H9 (cell line): Measurements from ENCODE around the gene PODXL2. TPM values are rescaled to one million over a fixed set of nuclear protein-coding genes. Genes with fewer than 3 reads are reported as not detected.

Experiments
- DNase-seq: peaks from one replicate; pipeline ENCODE4 v3.0.0-alpha.2; 2017
- H2AFZ ChIP-seq: one replicate; pipeline ENCODE4 v1.6.1; 2013; ENCODE audit warnings: mild to moderate bottlenecking, low read length, control low read depth, moderate library complexity
- H2AK5ac ChIP-seq: 2 replicates; pipeline ENCODE4 v1.6.1; 2013; ENCODE audit warnings: low read length, control low read depth, mixed read lengths; ENCODE audit not compliant: insufficient read length
- H2BK120ac ChIP-seq: one replicate; pipeline ENCODE4 v1.6.1; 2013; ENCODE audit warnings: low read depth, mild to moderate bottlenecking, low read length, control low read depth, inconsistent platforms; ENCODE audit not compliant: poor library complexity, severe bottlenecking
- H2BK12ac ChIP-seq: 2 replicates; pipeline ENCODE4 v1.6.1; 2013; ENCODE audit warnings: low read length, control low read depth, mixed read lengths, low read depth; ENCODE audit not compliant: insufficient read length
- H2BK15ac ChIP-seq: 2 replicates; pipeline ENCODE4 v1.6.1; 2013; ENCODE audit warnings: low read depth, low read length, control low read depth
- H2BK20ac ChIP-seq: one replicate; pipeline ENCODE4 v1.6.1; 2013; ENCODE audit warnings: low read depth, mild to moderate bottlenecking, low read length, control low read depth, inconsistent platforms; ENCODE audit not compliant: poor library complexity, severe bottlenecking
- H2BK5ac ChIP-seq: 2 replicates; pipeline ENCODE4 v1.6.1; 2013; ENCODE audit warnings: low read length, control low read depth, mixed read lengths; ENCODE audit not compliant: insufficient read length
- H3K14ac ChIP-seq: 2 replicates; pipeline ENCODE4 v1.6.1; 2013; ENCODE audit warnings: low read length, control low read depth; ENCODE audit not compliant: insufficient read depth
- H3K18ac ChIP-seq: 2 replicates; pipeline ENCODE4 v1.6.1; 2013; ENCODE audit warnings: low read depth, mild to moderate bottlenecking, mixed read lengths, low read length, control low read depth; ENCODE audit not compliant: insufficient read length
- H3K23ac ChIP-seq: 2 replicates; pipeline ENCODE4 v1.6.1; 2013; ENCODE audit warnings: low read length, control low read depth, mixed read lengths, low read depth; ENCODE audit not compliant: insufficient read length
- H3K23me2 ChIP-seq: 2 replicates; pipeline ENCODE4 v1.6.1; 2013; ENCODE audit warnings: low read depth, mild to moderate bottlenecking, mixed read lengths, low read length, control low read depth; ENCODE audit not compliant: insufficient read length, poor library complexity, severe bottlenecking
- H3K27ac ChIP-seq: 2 replicates; pipeline ENCODE4 v1.5.1; 2013; ENCODE audit warnings: low read length, control low read depth, mixed read lengths, low read depth; ENCODE audit not compliant: insufficient read length
- H3K27me3 ChIP-seq: 2 replicates; pipeline ENCODE4 v1.6.1; 2013; ENCODE audit warnings: low read length, control low read depth, inconsistent platforms; ENCODE audit not compliant: insufficient read depth
- H3K4ac ChIP-seq: 2 replicates; pipeline ENCODE4 v1.6.1; 2013; ENCODE audit warnings: low read depth, mild to moderate bottlenecking, control low read depth, inconsistent platforms, low read length, moderate library complexity
- H3K4me1 ChIP-seq: 2 replicates; pipeline ENCODE4 v1.6.1; 2013; ENCODE audit warnings: low read length, control low read depth, inconsistent platforms; ENCODE audit not compliant: insufficient read depth
- H3K4me2 ChIP-seq: 2 replicates; pipeline ENCODE4 v1.6.1; 2013; ENCODE audit warnings: low read length, control low read depth, mixed read lengths; ENCODE audit not compliant: insufficient read length, insufficient read depth
- H3K56ac ChIP-seq: 2 replicates; pipeline ENCODE4 v1.6.1; 2013; ENCODE audit warnings: low read depth, mild to moderate bottlenecking, mixed read lengths, low read length, control low read depth; ENCODE audit not compliant: insufficient read length
- H3K79me1 ChIP-seq: 2 replicates; pipeline ENCODE4 v1.6.1; 2013; ENCODE audit warnings: low read depth, mild to moderate bottlenecking, moderate library complexity, low read length, control low read depth, inconsistent platforms; ENCODE audit not compliant: insufficient read depth, poor library complexity, severe bottlenecking
- H3K79me2 ChIP-seq: 2 replicates; pipeline ENCODE4 v1.6.1; 2013; ENCODE audit warnings: low read length, control low read depth, inconsistent platforms; ENCODE audit not compliant: insufficient read depth
- H3K9ac ChIP-seq: 2 replicates; pipeline ENCODE4 v1.6.1; 2013; ENCODE audit warnings: low read length, control low read depth, mixed read lengths; ENCODE audit not compliant: insufficient read length; ENCODE audit errors: extremely low read depth
- H3K9me3 ChIP-seq: one replicate; pipeline ENCODE4 v1.6.1; 2013; ENCODE audit warnings: low read depth, low read length, inconsistent platforms; ENCODE audit not compliant: control insufficient read depth
- H3T11ph ChIP-seq: one replicate; pipeline ENCODE4 v1.6.1; 2013; ENCODE audit warnings: mild to moderate bottlenecking, low read length, control low read depth, inconsistent platforms
- H4K20me1 ChIP-seq: one replicate; pipeline ENCODE4 v1.6.1; 2013; ENCODE audit not compliant: control insufficient read depth, insufficient read length, insufficient read depth
- H4K5ac ChIP-seq: 2 replicates; pipeline ENCODE4 v1.6.1; 2013; ENCODE audit warnings: low read depth, mild to moderate bottlenecking, mixed read lengths, low read length, control low read depth; ENCODE audit not compliant: insufficient read length
- H4K8ac ChIP-seq: replicated peaks from 2 replicates; pipeline ENCODE4 v1.6.1; 2013; ENCODE audit warnings: low read length, control low read depth, mixed read lengths, low read depth; ENCODE audit not compliant: insufficient read length
- H4K91ac ChIP-seq: 2 replicates; pipeline ENCODE4 v1.6.1; 2013; ENCODE audit warnings: low read depth, mild to moderate bottlenecking, moderate library complexity, mixed read lengths, low read length, control low read depth; ENCODE audit not compliant: insufficient read length
- H3K27ac Mint-ChIP-seq, 3 experiments: 2 replicates in 2 of 3; 3 replicates in 1 of 3; pipeline ENCODE4 v1.8.0; 2020 to 2021; ENCODE audit warnings: mixed read lengths in 3 of 3, mild to moderate bottlenecking in 1 of 3, moderate library complexity in 1 of 3
- H3K27me3 Mint-ChIP-seq: 2 replicates; pipeline ENCODE4 v1.8.0; 2021; ENCODE audit warnings: low read depth, mild to moderate bottlenecking, moderate library complexity, mixed read lengths
- H3K36me3 Mint-ChIP-seq, 3 experiments: 2 replicates in 2 of 3; 3 replicates in 1 of 3; pipeline ENCODE4 v1.8.0; 2020 to 2021; ENCODE audit warnings: low read depth in 3 of 3, mixed read lengths in 3 of 3; ENCODE audit not compliant: insufficient read depth in 1 of 3
- H3K4me1 Mint-ChIP-seq, 2 experiments: 2 replicates each; pipeline ENCODE4 v1.8.0; 2020; ENCODE audit warnings: mixed read lengths in 2 of 2
- H3K4me3 Mint-ChIP-seq, 2 experiments: 2 replicates in 1 of 2; 3 replicates in 1 of 2; pipeline ENCODE4 v1.8.0; 2020 to 2021; ENCODE audit warnings: mild to moderate bottlenecking in 2 of 2, mixed read lengths in 2 of 2, moderate library complexity in 1 of 2
- H3K9me3 Mint-ChIP-seq, 2 experiments: 2 replicates in 1 of 2; 3 replicates in 1 of 2; pipeline ENCODE4 v1.8.0; 2020; ENCODE audit warnings: mild to moderate bottlenecking in 2 of 2, mixed read lengths in 2 of 2, moderate library complexity in 1 of 2
- CTCF ChIP-seq: fragments of 200-600 bp; sonication (generic); conservative IDR thresholded peaks from 3 replicates; pipeline ENCODE4 v1.8.0; 2021; ENCODE audit warnings: antibody characterized with exemption, mild to moderate bottlenecking
- total RNA-seq: library from RNA; stranded (reverse); gene quantifications from 2 replicates; pipeline ENCODE4 v1.2.1, GENCODE V29; 2021

Gene PODXL2
- total RNA-seq, 1 experiment from 2014 or later = 24.6 TPM

GRCh38 chr3:127637971-127638370, 9.0 kb downstream of the PODXL2 start:
- Histone ChIP-seq H2AK5ac (no peak overlapping the region), H4K91ac (no peak overlapping the region), H3T11ph (no peak overlapping the region), H3K23me2 (no peaks in the 10 kb centered on the region), H3K79me2 (no peaks in the 10 kb centered on the region), H3K27ac (no peak overlapping the region), H3K23ac (no peak overlapping the region), H3K4ac (no peak overlapping the region), H4K8ac (no peak overlapping the region), H3K18ac (no peak overlapping the region), H3K4me1 (no peaks in the 10 kb centered on the region; the same call in 1 of the 2 replicates), H2BK20ac (no peak overlapping the region), H2BK120ac (no peak overlapping the region), H3K14ac (no peak overlapping the region), H2BK15ac (no peak overlapping the region), H2AFZ (no peak overlapping the region), H3K9ac (no peak overlapping the region), H4K5ac (no peak overlapping the region), H2BK12ac (no peak overlapping the region), H3K56ac (no peak overlapping the region), H4K20me1 (peaks cover 5% of the 10 kb centered on the region), H3K79me1 (no peaks in the 10 kb centered on the region), H3K27me3 (no peaks in the 10 kb centered on the region), H3K9me3 (no peaks in the 10 kb centered on the region), H2BK5ac (no peak overlapping the region), H3K4me2 (no peak overlapping the region)
- Mint-ChIP-seq H3K4me3 (no peak overlapping the region), H3K27me3 (no peaks in the 10 kb centered on the region), H3K27ac (no peak overlapping the region), H3K9me3 (no peaks in the 10 kb centered on the region), H3K36me3 (peaks cover 0 to 4% (median 4%) of the 10 kb centered on the region in 3 experiments; a peak in 3 of 7 replicates), H3K4me1 (peaks cover 9 to 13% of the 10 kb centered on the region in 2 experiments)
- TF ChIP-seq CTCF = no peak
- no peak for DNase-seq
